Measurements from ENCODE around the gene SLC5A2.
"Not testable (repeated sequence)": the region's sequence is repeated elsewhere in the genome, so short reads cannot be mapped to it uniquely, and the experiment has no call there.

The SLC5A2 gene

DNA sequence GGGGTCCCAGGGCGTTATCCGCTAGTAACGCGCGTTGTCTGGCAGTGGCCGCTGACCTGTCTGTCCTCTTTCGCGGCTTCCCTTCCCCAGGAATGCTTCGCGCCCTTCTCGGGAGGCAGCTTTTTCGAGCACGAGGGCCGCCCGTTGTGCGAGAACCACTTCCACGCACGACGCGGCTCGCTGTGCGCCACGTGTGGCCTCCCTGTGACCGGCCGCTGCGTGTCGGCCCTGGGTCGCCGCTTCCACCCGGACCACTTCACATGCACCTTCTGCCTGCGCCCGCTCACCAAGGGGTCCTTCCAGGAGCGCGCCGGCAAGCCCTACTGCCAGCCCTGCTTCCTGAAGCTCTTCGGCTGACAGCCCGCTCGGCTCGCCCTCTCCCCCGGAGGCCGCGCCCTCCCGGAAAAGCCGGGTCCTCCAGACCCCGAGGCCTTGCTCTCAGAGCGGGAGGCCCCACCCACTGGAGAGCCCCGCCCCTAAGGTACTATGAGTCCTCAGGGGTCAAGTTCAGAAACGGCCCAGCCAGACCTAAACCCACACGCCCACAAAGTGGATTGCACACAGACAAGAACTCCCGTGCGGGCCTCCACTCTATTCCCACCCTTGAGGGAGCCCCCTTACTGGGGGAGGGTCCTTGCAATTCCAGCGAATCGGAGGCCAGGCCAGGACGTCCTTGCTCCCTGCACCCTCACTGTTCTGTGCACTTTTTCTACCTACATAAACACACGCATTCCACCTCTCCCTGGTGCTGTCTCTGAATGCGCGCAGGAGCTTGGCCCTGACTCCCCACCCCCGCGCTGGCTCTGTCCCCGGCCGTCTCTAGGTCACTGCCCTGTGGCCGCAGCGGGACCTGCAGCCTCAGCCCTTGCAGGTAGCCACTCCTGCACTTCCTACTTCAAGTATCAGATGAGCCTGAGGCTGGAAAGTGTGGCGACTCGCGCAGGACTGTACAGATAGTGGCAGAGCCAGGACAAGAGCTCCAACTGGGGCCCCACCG lies 5.4 kb upstream of the SLC5A2 start:
- no peak for DNase-seq

DNA sequence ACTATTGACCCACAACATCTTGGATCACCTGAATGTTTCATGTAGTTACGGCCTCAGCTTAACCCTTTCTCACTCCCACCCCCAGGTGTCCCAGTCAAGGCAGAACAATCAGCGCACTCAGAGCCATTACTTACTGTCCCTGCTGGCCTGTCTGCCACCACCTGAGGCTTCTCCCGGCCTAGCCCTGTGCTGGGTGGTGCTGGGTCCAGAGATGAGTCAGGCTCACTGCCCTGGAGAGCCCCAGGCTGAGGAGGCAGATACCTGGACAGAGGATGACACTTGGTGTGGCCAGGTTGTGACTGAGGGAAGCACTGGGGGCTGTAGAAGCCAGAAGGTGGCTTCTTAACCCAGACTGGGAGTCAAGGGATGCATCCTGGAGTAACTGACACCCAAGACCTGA lies 4.0 kb upstream of the SLC5A2 start:
- no peak for DNase-seq

DNA sequence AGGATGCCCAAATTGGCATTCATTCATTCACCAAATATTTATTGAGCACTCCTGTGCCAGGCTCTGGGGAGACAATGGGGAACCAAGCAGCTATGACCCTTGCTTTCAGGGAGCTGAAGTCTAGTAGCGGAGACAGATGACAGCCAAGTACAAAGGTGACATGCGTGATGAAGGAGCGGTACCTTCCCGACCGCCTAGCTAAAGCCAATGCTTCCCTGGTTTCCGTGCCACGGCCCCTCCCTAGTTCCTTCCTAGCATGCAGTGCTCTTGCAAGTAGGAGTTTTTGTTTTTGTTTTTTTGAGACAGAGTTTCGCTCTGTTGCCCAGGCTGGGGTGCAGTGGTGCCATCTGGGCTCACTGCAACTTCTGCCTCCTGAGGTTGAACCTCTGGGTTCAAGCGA lies 3.2 kb upstream of the SLC5A2 start:
- DNase-seq = no peak

DNA sequence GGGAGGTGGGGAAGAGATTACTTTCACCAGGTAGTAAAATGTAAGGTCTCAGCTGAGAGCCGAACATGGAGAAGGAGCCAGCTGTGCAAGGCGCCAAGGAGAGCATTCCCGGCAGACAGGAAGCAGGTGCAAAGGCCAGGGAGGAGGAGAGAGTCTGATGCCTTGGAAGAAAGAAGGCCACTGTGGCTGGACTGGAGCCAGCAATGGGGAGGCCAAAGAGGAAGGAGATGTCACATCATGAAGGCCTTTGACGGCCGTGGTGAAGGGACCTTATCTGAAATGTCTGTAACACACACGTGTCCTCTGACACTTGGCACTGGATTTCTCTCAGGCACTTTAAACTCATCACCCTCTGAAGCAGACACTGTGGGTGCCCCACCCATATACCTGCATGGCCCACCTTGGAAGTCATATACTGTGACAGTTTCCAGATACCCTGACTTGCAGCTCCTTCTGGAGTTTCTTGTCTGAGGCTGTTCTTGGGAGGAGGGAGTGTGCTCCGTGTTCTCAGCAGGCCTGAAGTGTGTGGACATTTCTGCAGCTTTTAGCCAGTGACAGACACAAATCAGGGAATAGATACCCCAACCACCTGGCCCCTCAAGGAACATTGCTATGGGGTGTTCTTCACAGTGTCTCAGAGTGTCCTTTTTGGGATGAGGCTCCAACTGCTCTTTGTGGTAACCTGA lies 1.9 kb upstream of the SLC5A2 start:
- DNase-seq = no peak

DNA sequence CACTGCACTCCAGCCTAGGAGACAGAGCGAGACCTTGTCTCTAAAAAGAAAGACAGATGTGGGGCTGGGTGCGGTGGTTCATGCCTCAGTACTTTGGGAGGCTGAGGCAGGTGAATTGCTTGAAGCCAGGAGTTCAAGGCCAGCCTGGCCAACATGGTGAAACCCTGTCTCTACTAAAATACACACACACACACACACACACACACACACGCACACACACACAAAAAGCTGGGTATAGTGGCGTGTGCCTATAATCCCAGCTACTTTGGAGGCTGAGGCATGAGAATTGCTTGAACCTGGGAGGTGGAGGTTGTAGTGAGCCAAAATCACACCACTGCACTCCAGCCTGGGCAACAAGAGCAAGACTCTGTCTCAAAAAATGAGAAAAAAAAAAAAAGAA lies 1.1 kb downstream of the SLC5A2 start:
- DNase-seq = not testable (repeated sequence)

DNA sequence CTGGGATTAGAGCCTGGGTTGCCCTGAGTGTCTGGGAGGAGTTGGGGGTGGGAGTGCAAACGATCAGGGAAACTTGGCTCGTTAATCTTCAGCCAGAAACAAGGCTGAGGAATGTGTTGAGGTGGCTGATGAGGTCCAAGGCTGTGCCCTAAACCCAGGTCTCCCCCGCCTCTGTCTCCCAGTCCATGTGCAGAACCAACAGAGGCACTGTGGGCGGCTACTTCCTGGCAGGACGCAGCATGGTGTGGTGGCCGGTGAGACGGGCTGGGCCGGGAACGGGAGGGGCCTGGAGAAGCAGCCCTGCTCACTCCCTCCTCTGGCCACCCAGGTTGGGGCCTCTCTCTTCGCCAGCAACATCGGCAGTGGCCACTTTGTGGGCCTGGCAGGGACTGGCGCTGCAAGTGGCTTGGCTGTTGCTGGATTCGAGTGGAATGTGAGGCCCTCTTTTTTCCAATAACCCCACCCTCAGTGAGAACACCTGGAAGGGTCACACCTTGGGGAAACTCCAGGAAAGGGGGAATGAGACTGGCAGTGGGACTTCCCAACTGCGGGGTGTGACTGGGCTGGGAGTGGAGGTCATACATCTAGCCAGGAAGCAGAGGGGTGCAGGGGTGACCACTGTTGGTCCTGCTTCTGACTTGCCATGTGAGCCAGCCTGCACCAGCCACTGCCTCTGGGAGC lies 1.7 kb downstream of the SLC5A2 start:
- no peak for DNase-seq

DNA sequence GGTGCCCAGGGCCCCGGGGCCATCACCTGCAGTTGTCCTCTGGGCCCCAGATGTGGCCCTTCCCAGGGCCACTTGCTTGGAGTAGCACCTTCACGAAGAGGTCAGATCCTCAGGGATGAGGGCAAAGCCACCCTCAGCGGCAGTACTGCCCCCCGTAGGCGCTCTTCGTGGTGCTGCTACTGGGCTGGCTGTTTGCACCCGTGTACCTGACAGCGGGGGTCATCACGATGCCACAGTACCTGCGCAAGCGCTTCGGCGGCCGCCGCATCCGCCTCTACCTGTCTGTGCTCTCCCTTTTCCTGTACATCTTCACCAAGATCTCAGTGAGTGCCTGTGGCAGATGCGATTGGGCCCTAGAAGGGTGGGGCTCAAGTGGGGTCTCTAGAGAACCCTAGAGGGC lies 2.6 kb downstream of the SLC5A2 start:
- DNase-seq = no peak

DNA sequence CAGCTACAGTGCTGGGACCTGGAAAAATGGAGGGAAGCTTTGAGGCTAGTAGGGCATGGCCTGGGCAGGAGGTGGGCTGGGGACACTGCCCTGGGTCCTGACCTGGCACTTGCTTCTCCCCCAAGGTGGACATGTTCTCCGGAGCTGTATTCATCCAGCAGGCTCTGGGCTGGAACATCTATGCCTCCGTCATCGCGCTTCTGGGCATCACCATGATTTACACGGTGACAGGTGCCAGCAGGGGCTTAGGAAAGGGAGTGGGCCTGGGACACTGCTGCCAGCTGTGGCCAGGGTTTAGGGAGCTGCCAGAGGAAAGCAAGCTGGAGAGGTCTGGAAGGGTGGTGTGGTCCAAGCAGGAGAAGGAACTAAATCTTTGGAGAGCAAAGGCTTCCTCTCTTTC lies 3.1 kb downstream of the SLC5A2 start:
- no peak for DNase-seq

DNA sequence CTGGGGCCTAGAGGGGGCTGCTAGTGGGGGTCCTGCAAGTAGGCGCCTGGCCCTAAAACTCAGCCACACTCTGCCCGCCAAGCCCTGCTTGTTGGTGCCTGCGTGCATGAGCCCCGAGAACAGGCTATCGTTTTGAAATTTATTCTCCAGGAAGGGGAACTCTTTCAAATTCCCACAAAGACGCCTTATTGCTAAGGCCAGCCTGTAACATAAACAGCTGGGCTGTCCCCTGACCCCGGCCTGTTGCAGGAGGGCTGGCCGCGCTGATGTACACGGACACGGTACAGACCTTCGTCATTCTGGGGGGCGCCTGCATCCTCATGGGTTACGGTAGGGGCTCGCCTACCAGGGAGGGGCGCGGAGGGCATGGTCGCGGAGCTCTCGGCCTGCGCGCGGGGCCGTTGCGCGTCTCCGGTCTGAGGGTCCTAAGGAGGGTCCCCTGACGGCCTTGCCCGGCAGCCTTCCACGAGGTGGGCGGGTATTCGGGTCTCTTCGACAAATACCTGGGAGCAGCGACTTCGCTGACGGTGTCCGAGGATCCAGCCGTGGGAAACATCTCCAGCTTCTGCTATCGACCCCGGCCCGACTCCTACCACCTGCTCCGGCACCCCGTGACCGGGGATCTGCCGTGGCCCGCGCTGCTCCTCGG lies 4.3 kb downstream of the SLC5A2 start:
- DNase-seq = no peak

DNA sequence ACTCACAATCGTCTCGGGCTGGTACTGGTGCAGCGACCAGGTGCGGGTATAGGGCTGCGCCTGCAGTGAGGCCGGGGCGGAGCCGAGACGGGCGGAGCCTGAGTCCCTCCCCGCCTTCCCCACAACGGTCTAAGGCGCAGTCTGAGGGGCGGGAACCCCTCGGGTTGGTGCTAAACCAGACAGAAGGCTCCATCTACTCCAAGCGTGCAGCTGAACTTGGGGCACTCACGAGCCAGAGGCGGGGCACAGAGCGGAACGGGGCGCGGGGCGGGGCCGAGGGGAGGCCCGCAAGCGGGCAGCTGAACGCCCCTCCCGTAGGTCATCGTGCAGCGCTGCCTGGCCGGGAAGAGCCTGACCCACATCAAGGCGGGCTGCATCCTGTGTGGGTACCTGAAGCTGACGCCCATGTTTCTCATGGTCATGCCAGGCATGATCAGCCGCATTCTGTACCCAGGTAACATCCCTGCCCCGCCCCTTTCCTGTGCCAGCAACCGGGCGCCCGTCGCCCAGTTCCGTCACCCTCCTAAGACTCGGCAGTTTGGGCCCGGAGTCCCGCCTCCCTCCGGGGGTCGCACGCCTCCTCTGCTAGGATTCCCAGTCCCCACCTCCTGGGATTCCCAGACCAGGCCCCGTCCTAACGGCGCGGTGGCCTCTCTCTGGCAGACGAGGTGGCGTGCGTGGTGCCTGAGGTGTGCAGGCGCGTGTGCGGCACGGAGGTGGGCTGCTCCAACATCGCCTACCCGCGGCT lies 5.0 kb downstream of the SLC5A2 start:
- no peak for DNase-seq

DNA sequence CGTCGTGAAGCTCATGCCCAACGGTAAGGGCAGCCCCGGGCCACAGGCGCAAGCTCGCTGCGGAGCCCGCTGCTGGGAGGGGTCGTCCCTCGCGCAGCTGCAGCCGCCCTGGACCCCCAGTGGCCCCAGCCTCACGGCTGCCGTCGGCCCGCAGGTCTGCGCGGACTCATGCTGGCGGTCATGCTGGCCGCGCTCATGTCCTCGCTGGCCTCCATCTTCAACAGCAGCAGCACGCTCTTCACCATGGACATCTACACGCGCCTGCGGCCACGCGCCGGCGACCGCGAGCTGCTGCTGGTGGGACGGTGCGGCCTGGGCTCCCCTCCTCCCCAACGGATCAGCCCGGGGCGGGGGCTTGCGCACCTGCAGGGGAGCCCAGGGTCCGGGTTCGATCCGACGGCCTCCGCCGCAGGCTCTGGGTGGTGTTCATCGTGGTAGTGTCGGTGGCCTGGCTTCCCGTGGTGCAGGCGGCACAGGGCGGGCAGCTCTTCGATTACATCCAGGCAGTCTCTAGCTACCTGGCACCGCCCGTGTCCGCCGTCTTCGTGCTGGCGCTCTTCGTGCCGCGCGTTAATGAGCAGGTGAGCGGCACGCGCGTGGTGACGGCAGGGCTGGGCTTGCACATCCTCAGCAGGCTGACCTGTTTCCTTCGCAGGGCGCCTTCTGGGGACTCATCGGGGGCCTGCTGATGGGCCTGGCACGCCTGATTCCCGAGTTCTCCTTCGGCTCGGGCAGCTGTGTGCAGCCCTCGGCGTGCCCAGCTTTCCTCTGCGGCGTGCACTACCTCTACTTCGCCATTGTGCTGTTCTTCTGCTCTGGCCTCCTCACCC lies 5.8 kb downstream of the SLC5A2 start:
- DNase-seq = no peak

DNA sequence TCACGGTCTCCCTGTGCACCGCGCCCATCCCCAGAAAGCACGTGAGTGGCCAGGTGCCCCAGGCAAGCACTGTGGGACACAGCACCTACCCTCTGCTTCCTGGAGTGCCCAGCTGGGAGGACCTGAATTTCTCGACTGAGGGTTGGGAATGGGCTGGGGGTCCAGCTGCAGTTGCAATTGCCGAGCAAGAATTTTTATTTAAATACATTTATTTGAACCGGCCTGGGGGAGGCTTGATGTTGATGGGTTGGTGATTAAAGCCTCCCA lies 6.3 kb downstream of the SLC5A2 start:
- DNase-seq = no peak

DNA sequence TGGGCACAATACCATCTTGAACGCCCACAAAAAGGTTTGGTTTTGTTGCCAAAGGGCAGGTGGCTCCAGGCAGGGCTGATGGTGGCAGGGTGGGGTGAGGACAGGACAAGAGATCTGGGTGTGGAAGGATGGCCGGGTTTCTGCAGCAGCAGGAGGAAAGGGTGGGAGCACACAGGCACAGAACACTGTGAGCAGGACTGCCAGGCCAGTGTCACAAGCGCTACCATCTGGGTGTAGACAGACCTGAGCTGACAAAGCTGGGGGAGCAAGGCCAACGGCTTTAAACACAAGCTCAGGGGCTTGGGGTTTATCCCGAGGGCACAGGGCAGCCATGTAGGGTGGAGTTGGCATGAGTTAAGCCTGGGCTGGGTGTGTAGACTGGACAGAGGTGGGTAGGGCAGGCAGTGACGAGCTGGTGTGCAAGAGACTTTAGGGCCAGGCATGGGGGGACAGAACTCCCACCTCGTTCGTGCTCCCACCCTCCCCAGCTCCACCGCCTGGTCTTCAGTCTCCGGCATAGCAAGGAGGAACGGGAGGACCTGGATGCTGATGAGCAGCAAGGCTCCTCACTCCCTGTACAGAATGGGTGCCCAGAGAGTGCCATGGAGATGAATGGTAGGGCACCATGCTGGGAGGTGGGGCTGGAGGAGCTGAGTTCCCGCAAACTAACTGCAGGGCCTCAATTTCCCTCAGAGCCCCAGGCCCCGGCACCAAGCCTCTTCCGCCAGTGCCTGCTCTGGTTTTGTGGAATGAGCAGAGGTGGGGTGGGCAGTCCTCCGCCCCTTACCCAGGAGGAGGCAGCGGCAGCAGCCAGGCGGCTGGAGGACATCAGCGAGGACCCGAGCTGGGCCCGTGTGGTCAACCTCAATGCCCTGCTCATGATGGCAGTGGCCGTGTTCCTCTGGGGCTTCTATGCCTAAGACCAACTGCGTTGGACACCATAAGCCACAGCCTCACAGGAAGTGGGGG lies 7.0 kb downstream of the SLC5A2 start:
- no peak for DNase-seq

DNA sequence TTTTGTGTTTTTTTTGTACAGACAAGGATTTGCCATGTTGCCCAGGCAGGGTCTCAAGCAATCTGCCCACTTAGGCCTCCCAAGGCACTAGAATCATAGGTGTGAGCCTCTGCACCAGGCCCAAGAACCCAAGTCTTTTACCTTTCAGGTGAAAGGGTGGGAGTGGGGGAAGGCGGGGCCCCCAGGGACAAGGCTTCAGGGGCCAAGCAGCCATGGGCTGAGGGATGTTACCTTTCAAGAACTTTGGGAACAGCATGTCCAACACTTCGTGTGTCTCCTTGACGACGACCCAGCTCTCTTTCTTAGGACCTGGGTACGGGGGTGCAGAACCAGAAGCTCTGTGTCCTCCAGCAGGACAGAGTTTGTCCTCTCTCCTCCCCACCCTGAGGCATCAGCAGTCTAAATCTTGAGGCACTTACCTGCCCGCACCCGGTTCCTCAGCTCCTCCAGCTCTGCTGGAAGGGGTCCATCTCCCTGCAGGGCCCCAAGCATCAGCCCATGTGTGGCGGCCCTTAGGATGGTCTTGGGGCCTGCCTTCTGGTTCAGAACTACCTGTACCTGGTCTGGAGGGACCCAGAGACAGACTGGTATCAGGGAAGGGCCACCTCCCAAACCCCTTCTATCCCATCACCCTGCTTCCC lies 9.0 kb downstream of the SLC5A2 start:
- DNase-seq = no peak

DNA sequence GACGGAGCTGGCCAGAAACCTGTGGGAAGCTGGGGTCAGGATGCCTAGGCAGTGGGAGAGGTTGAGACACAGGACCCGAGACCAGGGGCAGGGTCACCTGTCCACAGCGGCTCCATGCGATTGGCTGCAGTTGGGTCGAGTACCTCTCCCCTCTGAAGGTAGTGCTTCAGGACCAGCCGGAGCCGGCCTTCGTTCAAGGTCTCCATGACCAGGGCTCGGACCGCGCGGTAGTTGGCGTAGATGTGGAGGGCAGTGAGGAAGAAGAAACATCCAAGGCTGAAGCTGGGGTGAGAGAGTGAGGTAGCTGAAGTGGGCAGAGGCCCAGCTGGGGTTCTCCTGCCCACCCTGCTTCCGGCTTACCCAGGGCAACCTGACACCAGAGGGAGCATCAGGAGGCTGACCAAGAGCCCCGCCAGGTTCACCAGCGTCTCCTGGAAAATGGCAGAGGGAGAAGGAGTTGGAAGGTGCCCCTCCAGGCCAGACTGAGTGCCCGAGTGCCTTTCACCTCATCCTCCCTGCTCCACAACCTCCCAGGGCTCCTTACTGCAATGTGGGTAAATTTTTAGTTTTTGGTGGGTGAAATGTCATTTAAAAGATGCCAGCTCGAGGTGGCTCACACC lies 10.7 kb downstream of the SLC5A2 start:
- DNase-seq = no peak

DNA sequence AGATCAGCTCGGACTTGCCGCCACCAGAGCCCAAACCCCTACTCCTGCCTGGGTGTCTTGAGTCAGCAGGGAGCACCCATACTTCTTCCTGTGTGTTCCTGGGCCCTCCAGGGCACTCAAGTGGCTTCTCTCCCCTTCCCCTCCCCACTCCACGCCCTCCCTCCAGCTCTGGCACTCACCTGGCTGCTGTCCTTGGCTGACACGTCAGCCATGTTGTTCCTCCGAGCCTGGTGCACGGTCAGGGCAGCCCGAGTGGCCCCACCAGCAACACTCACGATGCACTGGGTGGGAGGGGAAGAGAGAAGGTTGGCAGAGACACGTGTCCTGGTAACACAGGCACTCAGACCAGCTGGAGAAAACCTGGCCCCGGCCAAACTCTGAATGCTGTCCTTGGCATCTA lies 13.7 kb downstream of the SLC5A2 start:
- no peak for DNase-seq

DNA sequence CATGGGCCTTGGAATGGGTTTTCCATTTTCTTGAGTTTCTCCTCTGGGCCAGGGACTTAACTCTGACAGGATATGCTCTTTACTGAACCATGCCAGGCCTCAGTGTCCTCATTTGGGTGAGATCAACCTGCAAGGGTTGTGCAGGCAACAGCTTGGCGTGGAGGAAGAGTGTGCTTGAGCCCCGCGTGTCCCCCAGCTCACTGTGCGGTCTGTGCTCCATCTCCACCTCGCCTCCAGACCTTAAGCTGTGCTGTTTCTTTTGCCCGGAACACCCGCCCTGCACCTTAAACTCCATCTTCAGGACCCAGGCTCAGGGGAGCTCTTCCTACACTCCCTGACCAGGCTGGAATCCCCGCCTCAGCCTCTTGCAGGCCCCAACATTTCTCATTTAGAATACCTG lies 15.6 kb downstream of the SLC5A2 start:
- DNase-seq = no peak

DNA sequence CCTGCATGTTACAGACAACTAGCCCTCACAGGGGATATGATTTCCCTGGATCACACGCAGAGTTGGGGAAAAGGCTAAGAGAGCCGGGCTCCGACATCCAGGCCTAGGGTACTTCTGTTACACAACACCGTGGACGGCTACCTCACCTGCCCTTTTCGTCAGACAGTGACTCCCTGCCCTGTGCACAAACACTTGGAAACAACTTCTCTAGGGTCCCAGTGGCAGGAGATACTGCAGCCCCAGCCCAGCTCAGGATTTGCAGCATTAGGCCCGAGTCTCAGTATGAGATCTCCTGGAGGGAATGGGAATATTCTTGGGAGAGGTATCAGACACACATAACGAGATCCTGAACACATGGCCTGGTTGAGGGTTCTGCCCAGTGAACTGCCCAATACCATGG lies 17.0 kb downstream of the SLC5A2 start:
- DNase-seq = no peak

DNA sequence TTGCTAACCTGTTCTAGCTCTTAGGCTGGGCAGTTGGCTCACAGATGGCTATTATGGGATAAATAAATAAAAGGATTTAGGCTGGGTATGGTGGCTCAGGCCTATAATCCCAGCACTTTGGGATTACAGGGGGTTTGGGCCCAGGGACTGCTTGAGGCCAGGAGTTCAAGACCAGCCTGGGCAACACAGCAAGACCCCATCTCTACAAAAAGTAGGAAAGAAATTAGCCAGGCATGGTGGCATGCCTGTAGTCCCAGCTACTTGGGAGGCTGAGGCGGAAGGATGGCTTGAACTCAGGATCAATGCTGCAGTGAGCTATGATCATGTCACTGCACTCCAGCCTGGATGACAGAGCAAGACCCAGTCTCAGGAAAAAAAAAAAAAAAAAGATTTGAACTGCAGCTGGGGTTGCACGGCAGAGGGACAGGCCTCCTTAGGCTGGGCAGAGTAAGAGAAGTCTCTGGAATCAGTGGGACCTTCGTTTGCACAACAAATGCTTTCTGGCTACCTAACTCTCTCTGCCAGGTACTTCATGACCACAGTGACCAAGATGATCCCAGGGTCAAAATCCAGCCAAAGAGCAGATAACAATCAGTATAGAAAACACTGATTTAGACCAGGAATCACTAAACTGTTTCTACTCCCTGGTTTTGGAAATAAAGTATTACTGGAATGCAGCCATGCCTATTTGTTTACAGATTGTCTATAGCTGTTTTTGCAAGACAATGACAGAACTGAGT lies 18.5 kb downstream of the SLC5A2 start:
- DNase-seq = no peak
